Midbrain (tissue), 1 donor: Measurements from ENCODE around the gene RPS15.

ENCODE experiments used
- DNase-seq: peaks from one replicate; lab custom pipeline; 2025; lab: John Stamatoyannopoulos, UW

The RPS15 gene

GRCh38 chr19:1438035-1438932 lies at the start of gene RPS15:
TSS of gene RPS15 (plus strand) at chr19:1438396. CDS start at chr19:1438426, 30 bp downstream.
- peak; percentile 94 for DNase-seq

- DNase-seq, result no peak
These were observed 49.6 kb upstream of the RPS15 start for GRCh38 chr19:1388637-1389026.

GRCh38 chr19:1389033-1389940 lies 48.9 kb upstream of the RPS15 start:
- DNase-seq, result peak; percentile 85

- no peak for DNase-seq
These were observed 47.2 kb upstream of the RPS15 start for GRCh38 chr19:1390890-1391423.

GRCh38 chr19:1392407-1392806 lies 45.8 kb upstream of the RPS15 start:
- DNase-seq, result no peak

- no peak for DNase-seq
These were observed 45.2 kb upstream of the RPS15 start for GRCh38 chr19:1392939-1393530.

GRCh38 chr19:1393841-1394240 lies 44.4 kb upstream of the RPS15 start:
- no peak for DNase-seq

- peak; percentile 34 for DNase-seq
These were observed 43.7 kb upstream of the RPS15 start for GRCh38 chr19:1394252-1395193.

- no peak for DNase-seq
These were observed 42.8 kb upstream of the RPS15 start for GRCh38 chr19:1395194-1396018.

GRCh38 chr19:1396019-1396767 lies 42.0 kb upstream of the RPS15 start:
- DNase-seq, result no peak

- DNase-seq, result no peak
These were observed 41.2 kb upstream of the RPS15 start for GRCh38 chr19:1396768-1397679.

GRCh38 chr19:1397838-1398237 lies 40.4 kb upstream of the RPS15 start:
- DNase-seq, result no peak

GRCh38 chr19:1399079-1399478 lies 39.1 kb upstream of the RPS15 start:
- no peak for DNase-seq

- no peak for DNase-seq
These were observed 38.5 kb upstream of the RPS15 start for GRCh38 chr19:1399745-1400144.

GRCh38 chr19:1400281-1401137 lies 37.7 kb upstream of the RPS15 start:
- no peak for DNase-seq

- peak; percentile 48 for DNase-seq
These were observed 36.9 kb upstream of the RPS15 start, which contains the start of gene GAMT for GRCh38 chr19:1401138-1401888. TSS of gene GAMT (minus strand) at chr19:1401542. CDS start at chr19:1401476, 66 bp downstream.

- DNase-seq, result no peak
These were observed 36.3 kb upstream of the RPS15 start for GRCh38 chr19:1401889-1402217.
